H9 (cell line): ENCODE measurements around the gene TUT7. TPM values are rescaled to one million over a fixed set of nuclear protein-coding genes. Genes with fewer than 3 reads are reported as not detected.

Source experiments
- DNase-seq: peaks from one replicate; pipeline ENCODE4 v3.0.0-alpha.2; 2017
- H2AFZ ChIP-seq: one replicate; pipeline ENCODE4 v1.6.1; 2013; ENCODE audit warnings: mild to moderate bottlenecking, low read length, control low read depth, moderate library complexity
- H2AK5ac ChIP-seq: 2 replicates; pipeline ENCODE4 v1.6.1; 2013; ENCODE audit warnings: low read length, control low read depth, mixed read lengths; ENCODE audit not compliant: insufficient read length
- H2BK120ac ChIP-seq: one replicate; pipeline ENCODE4 v1.6.1; 2013; ENCODE audit warnings: low read depth, mild to moderate bottlenecking, low read length, control low read depth, inconsistent platforms; ENCODE audit not compliant: poor library complexity, severe bottlenecking
- H2BK12ac ChIP-seq: 2 replicates; pipeline ENCODE4 v1.6.1; 2013; ENCODE audit warnings: low read length, control low read depth, mixed read lengths, low read depth; ENCODE audit not compliant: insufficient read length
- H2BK15ac ChIP-seq: 2 replicates; pipeline ENCODE4 v1.6.1; 2013; ENCODE audit warnings: low read depth, low read length, control low read depth
- H2BK20ac ChIP-seq: one replicate; pipeline ENCODE4 v1.6.1; 2013; ENCODE audit warnings: low read depth, mild to moderate bottlenecking, low read length, control low read depth, inconsistent platforms; ENCODE audit not compliant: poor library complexity, severe bottlenecking
- H2BK5ac ChIP-seq: 2 replicates; pipeline ENCODE4 v1.6.1; 2013; ENCODE audit warnings: low read length, control low read depth, mixed read lengths; ENCODE audit not compliant: insufficient read length
- H3K14ac ChIP-seq: 2 replicates; pipeline ENCODE4 v1.6.1; 2013; ENCODE audit warnings: low read length, control low read depth; ENCODE audit not compliant: insufficient read depth
- H3K18ac ChIP-seq: 2 replicates; pipeline ENCODE4 v1.6.1; 2013; ENCODE audit warnings: low read depth, mild to moderate bottlenecking, mixed read lengths, low read length, control low read depth; ENCODE audit not compliant: insufficient read length
- H3K23ac ChIP-seq: 2 replicates; pipeline ENCODE4 v1.6.1; 2013; ENCODE audit warnings: low read length, control low read depth, mixed read lengths, low read depth; ENCODE audit not compliant: insufficient read length
- H3K23me2 ChIP-seq: 2 replicates; pipeline ENCODE4 v1.6.1; 2013; ENCODE audit warnings: low read depth, mild to moderate bottlenecking, mixed read lengths, low read length, control low read depth; ENCODE audit not compliant: insufficient read length, poor library complexity, severe bottlenecking
- H3K27ac ChIP-seq: 2 replicates; pipeline ENCODE4 v1.5.1; 2013; ENCODE audit warnings: low read length, control low read depth, mixed read lengths, low read depth; ENCODE audit not compliant: insufficient read length
- H3K27me3 ChIP-seq: 2 replicates; pipeline ENCODE4 v1.6.1; 2013; ENCODE audit warnings: low read length, control low read depth, inconsistent platforms; ENCODE audit not compliant: insufficient read depth
- H3K4ac ChIP-seq: 2 replicates; pipeline ENCODE4 v1.6.1; 2013; ENCODE audit warnings: low read depth, mild to moderate bottlenecking, control low read depth, inconsistent platforms, low read length, moderate library complexity
- H3K4me1 ChIP-seq: 2 replicates; pipeline ENCODE4 v1.6.1; 2013; ENCODE audit warnings: low read length, control low read depth, inconsistent platforms; ENCODE audit not compliant: insufficient read depth
- H3K4me2 ChIP-seq: 2 replicates; pipeline ENCODE4 v1.6.1; 2013; ENCODE audit warnings: low read length, control low read depth, mixed read lengths; ENCODE audit not compliant: insufficient read length, insufficient read depth
- H3K56ac ChIP-seq: 2 replicates; pipeline ENCODE4 v1.6.1; 2013; ENCODE audit warnings: low read depth, mild to moderate bottlenecking, mixed read lengths, low read length, control low read depth; ENCODE audit not compliant: insufficient read length
- H3K79me1 ChIP-seq: 2 replicates; pipeline ENCODE4 v1.6.1; 2013; ENCODE audit warnings: low read depth, mild to moderate bottlenecking, moderate library complexity, low read length, control low read depth, inconsistent platforms; ENCODE audit not compliant: insufficient read depth, poor library complexity, severe bottlenecking
- H3K79me2 ChIP-seq: 2 replicates; pipeline ENCODE4 v1.6.1; 2013; ENCODE audit warnings: low read length, control low read depth, inconsistent platforms; ENCODE audit not compliant: insufficient read depth
- H3K9ac ChIP-seq: 2 replicates; pipeline ENCODE4 v1.6.1; 2013; ENCODE audit warnings: low read length, control low read depth, mixed read lengths; ENCODE audit not compliant: insufficient read length; ENCODE audit errors: extremely low read depth
- H3K9me3 ChIP-seq: one replicate; pipeline ENCODE4 v1.6.1; 2013; ENCODE audit warnings: low read depth, low read length, inconsistent platforms; ENCODE audit not compliant: control insufficient read depth
- H3T11ph ChIP-seq: one replicate; pipeline ENCODE4 v1.6.1; 2013; ENCODE audit warnings: mild to moderate bottlenecking, low read length, control low read depth, inconsistent platforms
- H4K20me1 ChIP-seq: one replicate; pipeline ENCODE4 v1.6.1; 2013; ENCODE audit not compliant: control insufficient read depth, insufficient read length, insufficient read depth
- H4K5ac ChIP-seq: 2 replicates; pipeline ENCODE4 v1.6.1; 2013; ENCODE audit warnings: low read depth, mild to moderate bottlenecking, mixed read lengths, low read length, control low read depth; ENCODE audit not compliant: insufficient read length
- H4K8ac ChIP-seq: replicated peaks from 2 replicates; pipeline ENCODE4 v1.6.1; 2013; ENCODE audit warnings: low read length, control low read depth, mixed read lengths, low read depth; ENCODE audit not compliant: insufficient read length
- H4K91ac ChIP-seq: 2 replicates; pipeline ENCODE4 v1.6.1; 2013; ENCODE audit warnings: low read depth, mild to moderate bottlenecking, moderate library complexity, mixed read lengths, low read length, control low read depth; ENCODE audit not compliant: insufficient read length
- H3K27ac Mint-ChIP-seq, 3 experiments: 2 replicates in 2 of 3; 3 replicates in 1 of 3; pipeline ENCODE4 v1.8.0; 2020 to 2021; ENCODE audit warnings: mixed read lengths in 3 of 3, mild to moderate bottlenecking in 1 of 3, moderate library complexity in 1 of 3
- H3K27me3 Mint-ChIP-seq: 2 replicates; pipeline ENCODE4 v1.8.0; 2021; ENCODE audit warnings: low read depth, mild to moderate bottlenecking, moderate library complexity, mixed read lengths
- H3K36me3 Mint-ChIP-seq, 3 experiments: 2 replicates in 2 of 3; 3 replicates in 1 of 3; pipeline ENCODE4 v1.8.0; 2020 to 2021; ENCODE audit warnings: low read depth in 3 of 3, mixed read lengths in 3 of 3; ENCODE audit not compliant: insufficient read depth in 1 of 3
- H3K4me1 Mint-ChIP-seq, 2 experiments: 2 replicates each; pipeline ENCODE4 v1.8.0; 2020; ENCODE audit warnings: mixed read lengths in 2 of 2
- H3K4me3 Mint-ChIP-seq, 2 experiments: 2 replicates in 1 of 2; 3 replicates in 1 of 2; pipeline ENCODE4 v1.8.0; 2020 to 2021; ENCODE audit warnings: mild to moderate bottlenecking in 2 of 2, mixed read lengths in 2 of 2, moderate library complexity in 1 of 2
- H3K9me3 Mint-ChIP-seq, 2 experiments: 2 replicates in 1 of 2; 3 replicates in 1 of 2; pipeline ENCODE4 v1.8.0; 2020; ENCODE audit warnings: mild to moderate bottlenecking in 2 of 2, mixed read lengths in 2 of 2, moderate library complexity in 1 of 2
- CTCF ChIP-seq: fragments of 200-600 bp; sonication (generic); conservative IDR thresholded peaks from 3 replicates; pipeline ENCODE4 v1.8.0; 2021; ENCODE audit warnings: antibody characterized with exemption, mild to moderate bottlenecking
- WGBS: extraction: QIAGEN DNeasy Blood & Tissue Kit; methylation state at CpG from one replicate; pipeline ENCODE4 v1.1.7; 2013; ENCODE audit warnings: missing lambda C conversion rate, low lambda C conversion rate, mixed read lengths; ENCODE audit not compliant: insufficient read length; ENCODE audit errors: extremely low coverage; 5-methylcytosine and 5-hydroxymethylcytosine counted together
- total RNA-seq: library from RNA; stranded (reverse); gene quantifications from 2 replicates; pipeline ENCODE4 v1.2.1, GENCODE V29; 2021

TUT7 gene
- total RNA-seq, 1 experiment from 2014 or later: 23.1 TPM

GRCh38 chr9:86304236-86304730 is 49.9 kb downstream of the TUT7 start:
- no peak for TF ChIP-seq CTCF
- WGBS: no CpG with 5 or more reads among the region's 3 CpGs
- peak overlapping the region; percentile 41 to 95 (median 80); a peak in 4 of 7 replicates for H3K27ac Mint-ChIP-seq

More at GRCh38 chr9:86304236-86304730, 49.9 kb downstream of the TUT7 start:
- H3K4me2 ChIP-seq: no peak overlapping the region
- no peak overlapping the region for H3K23ac ChIP-seq
- no peak overlapping the region for H3K14ac ChIP-seq
- H3K18ac ChIP-seq: no peak overlapping the region
- H3K79me1 ChIP-seq: no peaks in the 10 kb centered on the region
- Mint-ChIP-seq H3K27me3 (no peaks in the 10 kb centered on the region), H3K4me1 (peaks cover 21 to 23% of the 10 kb centered on the region in 2 experiments), H3K9me3 (no peaks in the 10 kb centered on the region), H3K36me3 (peaks cover 18 to 62% (median 50%) of the 10 kb centered on the region in 3 experiments), H3K4me3 (0 out of 5 replicates have a peak overlapping the region, but pooled peaks of 1 of the 2 experiments have one; percentile 34)
- no peak overlapping the region for H2BK12ac ChIP-seq
- H2BK20ac ChIP-seq: no peak overlapping the region
- no peak overlapping the region for H2BK5ac ChIP-seq
- no peak overlapping the region for H2AK5ac ChIP-seq
- H3K9me3 ChIP-seq: no peaks in the 10 kb centered on the region
- H4K91ac ChIP-seq: no peak overlapping the region
- H3K27ac ChIP-seq: no peak overlapping the region
- H3K4me1 ChIP-seq: no peaks in the 10 kb centered on the region; the same call in 1 of the 2 replicates
- no peak overlapping the region for H3K9ac ChIP-seq
- H2BK15ac ChIP-seq: no peak overlapping the region
- H4K8ac ChIP-seq: no peak overlapping the region
- H3K79me2 ChIP-seq: no peaks in the 10 kb centered on the region
- no peak overlapping the region for H3K56ac ChIP-seq
- H3K23me2 ChIP-seq: no peaks in the 10 kb centered on the region
- H4K20me1 ChIP-seq: no peaks in the 10 kb centered on the region
- H3T11ph ChIP-seq: no peak overlapping the region
- no peak overlapping the region for H2BK120ac ChIP-seq
- H2AFZ ChIP-seq: no peak overlapping the region
- no peak overlapping the region for H3K4ac ChIP-seq
- no peaks in the 10 kb centered on the region for H3K27me3 ChIP-seq
- H4K5ac ChIP-seq: no peak overlapping the region
- DNase-seq: no peak
